Measurements from ENCODE around the gene TRAK1. TPM values are rescaled to one million over a fixed set of nuclear protein-coding genes. Genes with fewer than 3 reads are reported as not detected.

The TRAK1 gene
- total RNA-seq, 6 donors from 2014 or later = 46.7 to 107 (median 74.7) TPM

DNA sequence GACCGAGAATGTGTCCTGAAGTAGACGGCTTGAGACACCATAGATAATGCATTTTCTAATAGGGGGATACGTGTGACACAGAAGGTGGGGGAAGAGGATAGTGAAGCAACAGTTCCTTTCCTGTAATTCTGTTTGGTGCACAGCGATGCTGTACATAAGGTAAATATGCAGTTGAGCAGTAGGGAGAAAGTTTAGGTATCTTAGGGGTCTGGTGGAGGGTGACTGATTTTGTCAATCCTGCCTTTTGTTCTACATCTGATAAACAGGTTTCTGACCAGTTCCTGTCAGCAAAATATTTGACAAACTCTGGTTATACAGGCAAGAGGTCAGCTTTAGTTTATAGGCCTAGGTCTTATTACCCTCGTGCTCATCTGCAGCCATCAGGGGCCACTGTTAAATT, 71.3 kb downstream of the TRAK1 start:
- no peaks in the 10 kb centered on the region for H3K36me3 ChIP-seq
- H3K9me3 ChIP-seq = no peaks in the 10 kb centered on the region
- H3K4me3 ChIP-seq = no peak overlapping the region
- TF ChIP-seq EP300 (IDR thresholded peaks at IDR 0.05) = no peak
- TF ChIP-seq POLR2A (IDR thresholded peaks at IDR 0.05) = no peak
- TF ChIP-seq, protein P1, sequence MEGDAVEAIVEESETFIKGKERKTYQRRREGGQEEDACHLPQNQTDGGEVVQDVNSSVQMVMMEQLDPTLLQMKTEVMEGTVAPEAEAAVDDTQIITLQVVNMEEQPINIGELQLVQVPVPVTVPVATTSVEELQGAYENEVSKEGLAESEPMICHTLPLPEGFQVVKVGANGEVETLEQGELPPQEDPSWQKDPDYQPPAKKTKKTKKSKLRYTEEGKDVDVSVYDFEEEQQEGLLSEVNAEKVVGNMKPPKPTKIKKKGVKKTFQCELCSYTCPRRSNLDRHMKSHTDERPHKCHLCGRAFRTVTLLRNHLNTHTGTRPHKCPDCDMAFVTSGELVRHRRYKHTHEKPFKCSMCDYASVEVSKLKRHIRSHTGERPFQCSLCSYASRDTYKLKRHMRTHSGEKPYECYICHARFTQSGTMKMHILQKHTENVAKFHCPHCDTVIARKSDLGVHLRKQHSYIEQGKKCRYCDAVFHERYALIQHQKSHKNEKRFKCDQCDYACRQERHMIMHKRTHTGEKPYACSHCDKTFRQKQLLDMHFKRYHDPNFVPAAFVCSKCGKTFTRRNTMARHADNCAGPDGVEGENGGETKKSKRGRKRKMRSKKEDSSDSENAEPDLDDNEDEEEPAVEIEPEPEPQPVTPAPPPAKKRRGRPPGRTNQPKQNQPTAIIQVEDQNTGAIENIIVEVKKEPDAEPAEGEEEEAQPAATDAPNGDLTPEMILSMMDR (IDR thresholded peaks at IDR 0.05) = no peak
- TF ChIP-seq POLR2AphosphoS5 (IDR thresholded peaks at IDR 0.05) = no peak
- no peak overlapping the region for H3K27ac ChIP-seq
- H3K4me1 ChIP-seq = peaks cover 48 to 54% (median 53%) of the 10 kb centered on the region in 4 donors
- DNase-seq = no peak
- no peak for ATAC-seq (ENCODE audit: low FRiP score in 2 of 2)
- no peaks in the 10 kb centered on the region for H3K27me3 ChIP-seq
- 57 to 71% methylated on average over 5 of the region's 5 CpGs for WGBS, 2 donors

DNA sequence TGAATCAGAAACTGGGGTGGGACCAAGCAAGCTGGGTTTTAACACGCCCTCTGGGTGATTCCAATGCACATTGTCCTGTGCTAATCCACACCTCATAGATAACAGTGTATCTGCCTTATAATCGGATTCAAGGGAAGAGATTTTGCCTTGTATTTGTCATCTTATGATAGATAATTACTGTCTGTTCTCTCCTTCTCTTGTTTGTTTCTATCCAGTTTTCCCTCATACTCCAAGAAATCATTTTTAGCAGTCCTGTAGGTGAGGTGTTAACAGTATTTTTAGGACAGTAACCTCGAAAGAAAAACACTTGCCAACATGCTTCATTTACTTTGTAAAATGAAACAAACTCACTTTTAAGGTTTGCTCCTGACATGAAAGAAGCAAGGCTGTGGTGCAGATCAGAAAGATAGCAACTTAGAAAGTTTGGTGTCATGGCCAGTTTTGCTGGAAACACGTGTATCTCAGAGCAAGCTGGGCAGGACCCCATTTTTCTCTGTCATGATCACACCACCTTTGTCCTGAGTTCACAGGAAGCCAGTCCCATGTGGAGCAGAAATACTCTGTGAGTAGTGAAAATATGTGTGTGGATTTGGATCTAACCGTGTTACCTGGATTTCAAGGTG, 72.6 kb downstream of the TRAK1 start:
- Histone ChIP-seq H3K4me3 (no peak overlapping the region), H3K27ac (peak overlapping the region in 3 of 4 donors; percentile 18 to 44 (median 33)), H3K9me3 (no peaks in the 10 kb centered on the region), H3K4me1 (peaks cover 48 to 54% (median 53%) of the 10 kb centered on the region in 4 donors), H3K27me3 (no peaks in the 10 kb centered on the region), H3K36me3 (no peaks in the 10 kb centered on the region)
- ATAC-seq (ENCODE audit: low FRiP score in 2 of 2) (no peak), DNase-seq (no peak)
- TF ChIP-seq, protein P1 (IDR thresholded peaks at IDR 0.05) = no peak
- TF ChIP-seq EP300 (IDR thresholded peaks at IDR 0.05) = no peak
- no peak for TF ChIP-seq POLR2A (IDR thresholded peaks at IDR 0.05)
- TF ChIP-seq POLR2AphosphoS5 (IDR thresholded peaks at IDR 0.05) = no peak
- 68 to 74% methylated on average over 5 of the region's 5 CpGs for WGBS, 2 donors

DNA sequence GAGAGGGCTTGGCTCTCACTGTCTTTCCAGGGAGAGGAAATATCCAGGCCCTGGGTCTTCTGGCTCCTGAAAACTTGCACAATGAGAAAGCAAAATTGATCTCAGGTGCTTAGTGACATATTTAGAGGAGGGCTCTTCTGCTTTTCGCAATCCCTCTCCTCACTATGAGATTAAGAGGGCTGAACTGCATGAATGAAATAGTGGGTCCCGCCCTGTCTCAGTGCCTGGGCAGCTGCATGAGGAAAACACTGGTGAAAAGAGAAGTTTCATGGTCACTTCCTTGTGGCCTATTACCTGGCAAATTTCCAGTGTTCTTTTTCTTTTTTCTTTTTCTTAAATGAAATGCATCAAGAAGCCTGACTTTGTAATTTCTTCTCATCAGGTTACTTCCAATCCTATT, 73.5 kb downstream of the TRAK1 start:
- no peaks in the 10 kb centered on the region for H3K36me3 ChIP-seq
- peaks cover 42 to 50% (median 46%) of the 10 kb centered on the region in 4 donors for H3K4me1 ChIP-seq
- no peak overlapping the region for H3K4me3 ChIP-seq
- H3K27me3 ChIP-seq = no peaks in the 10 kb centered on the region
- H3K27ac ChIP-seq = peak overlapping the region; percentile 2 to 44 (median 26)
- no peaks in the 10 kb centered on the region for H3K9me3 ChIP-seq
- WGBS, 2 donors = 42 to 48% methylated on average over 2 of the region's 2 CpGs
- peak in 1 of 2 donors; percentile 68 for ATAC-seq (ENCODE audit: low FRiP score in 2 of 2)
- TF ChIP-seq POLR2A (IDR thresholded peaks at IDR 0.05) (no peak), EP300 (IDR thresholded peaks at IDR 0.05) (no peak), POLR2AphosphoS5 (IDR thresholded peaks at IDR 0.05) (no peak)
- TF ChIP-seq, protein P1 (IDR thresholded peaks at IDR 0.05) = no peak
- peak in 1 of 2 donors; percentile 65 for DNase-seq

DNA sequence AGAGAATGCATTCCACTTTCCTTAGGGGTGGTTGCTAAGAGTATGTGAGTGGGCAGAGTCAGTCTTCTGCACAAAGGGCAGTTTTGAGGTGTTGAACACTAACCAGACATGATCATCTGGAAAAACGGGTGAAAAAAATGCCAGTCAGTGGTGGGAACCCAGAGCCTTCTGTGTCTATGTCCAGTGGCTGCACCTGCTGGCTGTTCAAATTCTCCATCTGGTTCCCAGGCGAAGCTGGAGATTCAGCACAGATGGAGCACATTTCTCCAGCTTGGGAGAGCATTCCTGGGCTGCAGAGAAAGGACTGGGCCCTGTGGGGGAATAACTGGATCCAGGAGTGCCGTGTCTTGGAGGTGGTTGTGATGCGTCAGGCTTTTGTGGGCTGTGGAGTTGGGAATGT, 74.1 kb downstream of the TRAK1 start:
- Histone ChIP-seq H3K4me1 (peaks cover 39 to 46% (median 43%) of the 10 kb centered on the region in 4 donors), H3K27ac (peak overlapping the region in 1 of 4 donors; percentile 11), H3K27me3 (no peaks in the 10 kb centered on the region), H3K36me3 (no peaks in the 10 kb centered on the region), H3K4me3 (no peak overlapping the region), H3K9me3 (no peaks in the 10 kb centered on the region)
- WGBS, 2 donors = 78 to 89% methylated on average over 3 to 4 of the region's 4 CpGs
- no peak for TF ChIP-seq POLR2AphosphoS5 (IDR thresholded peaks at IDR 0.05)
- no peak for TF ChIP-seq POLR2A (IDR thresholded peaks at IDR 0.05)
- TF ChIP-seq, protein P1 (IDR thresholded peaks at IDR 0.05) = no peak
- TF ChIP-seq EP300 (IDR thresholded peaks at IDR 0.05) = no peak
- ATAC-seq (ENCODE audit: low FRiP score in 2 of 2) (no peak), DNase-seq (no peak)

DNA sequence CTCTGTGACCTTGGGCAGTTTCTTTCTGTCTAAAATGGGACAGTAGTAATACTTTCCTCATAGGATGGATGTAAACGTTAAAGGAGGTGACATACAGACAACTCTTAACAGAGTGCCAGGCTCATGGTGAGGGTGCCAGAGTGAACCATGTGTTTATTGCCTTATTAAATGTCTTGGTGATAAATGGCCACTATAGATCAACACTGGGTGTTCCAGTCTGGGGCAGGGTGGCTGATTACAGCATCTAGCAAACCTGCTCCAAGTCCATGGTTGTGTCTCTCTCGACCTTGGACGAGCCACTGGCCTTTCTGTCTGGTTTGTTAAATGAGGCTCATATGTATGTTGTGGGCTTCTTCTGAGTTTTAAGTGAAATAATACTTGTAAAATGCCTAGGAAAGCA, 75.1 kb downstream of the TRAK1 start:
- no peak overlapping the region for H3K27ac ChIP-seq
- H3K9me3 ChIP-seq = no peaks in the 10 kb centered on the region
- H3K36me3 ChIP-seq = no peaks in the 10 kb centered on the region
- no peak overlapping the region for H3K4me3 ChIP-seq
- H3K4me1 ChIP-seq = peaks cover 29 to 36% (median 36%) of the 10 kb centered on the region in 4 donors
- DNase-seq = no peak
- no peaks in the 10 kb centered on the region for H3K27me3 ChIP-seq
- WGBS, 2 donors = 79 to 88% methylated on average over 3 of the region's 3 CpGs
- no peak for ATAC-seq (ENCODE audit: low FRiP score in 2 of 2)
- TF ChIP-seq, protein P1 (IDR thresholded peaks at IDR 0.05) = no peak
- TF ChIP-seq POLR2AphosphoS5 (IDR thresholded peaks at IDR 0.05) (no peak), EP300 (IDR thresholded peaks at IDR 0.05) (no peak), POLR2A (IDR thresholded peaks at IDR 0.05) (no peak)
